Cardiac fibroblast (primary cell): Measurements from ENCODE around the gene FHIP1B.

Experiments used
- DNase-seq, 2 donors: peaks; one replicate each; pipeline versions ENCODE4 v3.0.0 to v3.0.0-alpha.2; 2010; ENCODE audit warnings: low read depth in 2 of 2
- H3K4me3 ChIP-seq, 2 donors: replicated peaks in 1 of 2; 1 replicate in 1 of 2; 2 replicates in 1 of 2; pipeline ENCODE4 v1.5.1; 2011; ENCODE audit warnings: low read depth in 2 of 2, low read length in 2 of 2, mild to moderate bottlenecking in 2 of 2, moderate library complexity in 1 of 2
- TF ChIP-seq, protein P1 (sequence below): IDR thresholded peaks from one replicate; pipeline ENCODE4 v1.5.1; 2011; ENCODE audit warnings: low read depth, mild to moderate bottlenecking, low read length, inconsistent platforms

FHIP1B gene

DNA sequence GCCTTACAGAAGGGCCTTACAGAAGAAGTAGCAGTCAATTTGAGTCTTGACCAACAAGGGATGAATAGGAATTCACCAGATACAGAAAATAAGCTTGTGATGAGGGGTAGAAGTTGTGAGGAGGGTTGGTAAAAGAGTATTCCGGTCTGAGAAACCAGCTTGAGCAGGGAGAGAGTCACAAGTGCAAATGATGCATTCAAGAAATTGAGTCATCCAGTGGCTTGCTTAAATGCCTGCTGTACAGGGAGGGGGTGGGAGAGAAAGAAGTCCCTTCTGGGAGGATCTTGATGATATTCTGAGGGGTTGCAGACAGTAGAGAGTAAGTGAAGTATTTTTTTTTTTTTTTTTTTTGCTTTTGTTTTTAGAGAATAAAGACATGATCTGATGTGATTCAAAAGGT, 34.4 kb upstream of the FHIP1B start:
- TF ChIP-seq, protein P1, sequence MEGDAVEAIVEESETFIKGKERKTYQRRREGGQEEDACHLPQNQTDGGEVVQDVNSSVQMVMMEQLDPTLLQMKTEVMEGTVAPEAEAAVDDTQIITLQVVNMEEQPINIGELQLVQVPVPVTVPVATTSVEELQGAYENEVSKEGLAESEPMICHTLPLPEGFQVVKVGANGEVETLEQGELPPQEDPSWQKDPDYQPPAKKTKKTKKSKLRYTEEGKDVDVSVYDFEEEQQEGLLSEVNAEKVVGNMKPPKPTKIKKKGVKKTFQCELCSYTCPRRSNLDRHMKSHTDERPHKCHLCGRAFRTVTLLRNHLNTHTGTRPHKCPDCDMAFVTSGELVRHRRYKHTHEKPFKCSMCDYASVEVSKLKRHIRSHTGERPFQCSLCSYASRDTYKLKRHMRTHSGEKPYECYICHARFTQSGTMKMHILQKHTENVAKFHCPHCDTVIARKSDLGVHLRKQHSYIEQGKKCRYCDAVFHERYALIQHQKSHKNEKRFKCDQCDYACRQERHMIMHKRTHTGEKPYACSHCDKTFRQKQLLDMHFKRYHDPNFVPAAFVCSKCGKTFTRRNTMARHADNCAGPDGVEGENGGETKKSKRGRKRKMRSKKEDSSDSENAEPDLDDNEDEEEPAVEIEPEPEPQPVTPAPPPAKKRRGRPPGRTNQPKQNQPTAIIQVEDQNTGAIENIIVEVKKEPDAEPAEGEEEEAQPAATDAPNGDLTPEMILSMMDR: no peak
- DNase-seq: peak in 1 of 2 donors; percentile 16

DNA sequence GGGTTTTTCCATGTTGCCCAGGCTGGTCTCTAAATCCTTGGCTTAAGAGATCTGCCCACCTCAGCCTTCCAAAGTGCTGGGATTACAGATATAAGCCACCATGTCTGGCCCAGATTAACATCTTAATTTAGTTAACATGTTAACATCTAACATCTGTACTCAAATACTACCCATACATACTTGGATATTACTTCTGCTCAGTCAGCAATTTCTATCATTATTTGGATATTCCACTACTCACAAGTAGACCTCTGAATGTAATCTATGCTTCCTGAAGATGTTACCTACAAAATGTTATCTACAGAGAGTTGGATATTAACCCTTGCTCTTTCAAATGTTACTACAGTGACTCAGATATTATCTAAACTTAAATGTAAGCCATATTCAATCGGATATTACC, 29.2 kb upstream of the FHIP1B start:
- no peak overlapping the region for H3K4me3 ChIP-seq
- TF ChIP-seq, protein P1: no peak
- DNase-seq: no peak

More for the DNA sequence above, 34.4 kb upstream of the FHIP1B start:
- H3K4me3 ChIP-seq: no peak overlapping the region

DNA sequence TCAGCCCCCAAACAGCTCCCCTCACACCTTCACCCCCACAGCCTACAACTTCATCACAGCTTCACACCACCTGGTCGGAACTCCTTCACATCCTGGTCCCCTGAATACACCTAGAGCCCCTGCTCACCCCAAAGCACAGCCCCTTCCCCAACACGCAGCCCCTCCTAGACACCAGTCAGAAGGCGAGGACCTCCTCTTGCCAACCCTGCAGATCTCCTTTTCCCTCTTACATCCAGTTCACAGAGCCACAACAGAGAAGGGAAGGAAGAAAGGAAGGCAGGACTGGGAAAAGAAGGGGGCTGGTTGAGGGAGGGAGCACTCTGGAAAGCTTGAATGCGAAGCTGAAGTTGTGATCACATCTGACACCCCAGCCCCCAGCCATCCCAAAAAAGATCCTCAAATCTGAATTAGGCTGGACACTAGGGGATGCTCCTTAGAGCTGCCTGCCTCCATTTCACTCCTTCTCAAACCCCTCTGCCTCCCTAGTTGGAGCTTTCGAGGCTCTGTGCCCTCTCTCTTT, 25.8 kb upstream of the FHIP1B start:
- no peak overlapping the region for H3K4me3 ChIP-seq
- no peak for DNase-seq
- TF ChIP-seq, protein P1: no peak

DNA sequence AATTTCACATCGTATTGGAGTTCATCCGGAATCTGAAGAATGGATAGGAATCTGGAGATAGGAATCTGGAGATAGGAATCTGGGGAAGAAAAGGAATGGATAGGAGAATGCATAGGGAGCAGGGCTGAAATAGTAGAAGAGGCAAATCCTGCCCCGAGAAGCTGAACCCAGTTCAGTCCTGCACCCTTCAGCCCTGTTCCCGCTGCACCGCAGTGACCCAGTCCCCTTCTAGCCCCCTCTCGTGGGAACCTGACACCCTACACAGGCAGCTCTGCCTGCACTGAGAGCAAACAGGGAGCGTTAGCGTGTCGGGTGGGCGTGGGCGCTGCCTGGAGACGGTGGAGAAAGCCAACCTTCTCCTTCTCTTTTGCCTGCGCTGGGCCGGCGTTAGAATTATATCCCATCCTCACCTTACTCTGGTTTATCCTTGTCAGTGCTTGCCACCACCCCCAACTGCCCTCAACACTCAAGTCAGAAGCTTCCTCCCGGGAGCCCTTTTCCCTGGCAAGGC, 24.2 kb upstream of the FHIP1B start:
- DNase-seq: peak in 1 of 2 donors; percentile 8
- TF ChIP-seq, protein P1: no peak
- H3K4me3 ChIP-seq: no peak overlapping the region

DNA sequence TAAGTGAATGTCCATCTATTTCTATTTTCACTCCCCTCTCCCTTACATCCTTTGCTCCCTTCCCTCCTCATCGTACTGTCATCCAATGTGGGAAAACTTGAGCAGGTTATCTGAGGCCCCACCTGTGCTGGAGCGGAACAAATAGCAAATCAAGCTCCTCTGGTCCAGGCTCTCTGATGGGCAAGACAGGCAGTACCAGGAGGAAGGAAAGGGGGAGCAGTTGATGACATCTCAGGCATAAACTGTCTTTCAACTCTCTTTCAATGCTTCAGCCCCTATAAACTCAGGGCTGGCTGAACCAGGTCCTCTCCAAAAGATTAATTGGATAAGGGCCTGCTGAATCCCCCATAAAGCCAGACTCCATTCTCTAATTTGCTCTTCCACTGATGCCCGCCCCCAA, 23.7 kb upstream of the FHIP1B start:
- TF ChIP-seq, protein P1: no peak
- no peak overlapping the region for H3K4me3 ChIP-seq
- DNase-seq: no peak

DNA sequence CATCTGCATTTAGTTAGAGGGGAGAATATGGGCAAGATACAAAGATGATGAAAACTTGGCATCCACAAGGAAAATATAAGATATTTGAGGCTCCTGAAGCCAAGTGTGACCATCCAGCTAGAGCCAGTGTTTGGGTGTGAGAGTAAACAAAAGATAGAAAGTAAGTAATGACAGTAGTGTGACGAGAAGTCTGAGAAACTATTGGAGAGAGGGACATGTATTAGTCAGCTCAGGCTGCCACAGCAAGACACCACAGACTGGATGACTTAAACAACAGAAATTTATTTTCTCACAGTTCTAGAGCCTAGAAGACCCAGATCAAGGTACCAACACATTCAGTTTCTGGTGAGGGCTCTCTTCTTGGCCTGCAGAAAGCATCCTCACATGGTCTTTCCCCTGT, 18.8 kb upstream of the FHIP1B start:
- TF ChIP-seq, protein P1: no peak
- no peak overlapping the region for H3K4me3 ChIP-seq
- DNase-seq: no peak

DNA sequence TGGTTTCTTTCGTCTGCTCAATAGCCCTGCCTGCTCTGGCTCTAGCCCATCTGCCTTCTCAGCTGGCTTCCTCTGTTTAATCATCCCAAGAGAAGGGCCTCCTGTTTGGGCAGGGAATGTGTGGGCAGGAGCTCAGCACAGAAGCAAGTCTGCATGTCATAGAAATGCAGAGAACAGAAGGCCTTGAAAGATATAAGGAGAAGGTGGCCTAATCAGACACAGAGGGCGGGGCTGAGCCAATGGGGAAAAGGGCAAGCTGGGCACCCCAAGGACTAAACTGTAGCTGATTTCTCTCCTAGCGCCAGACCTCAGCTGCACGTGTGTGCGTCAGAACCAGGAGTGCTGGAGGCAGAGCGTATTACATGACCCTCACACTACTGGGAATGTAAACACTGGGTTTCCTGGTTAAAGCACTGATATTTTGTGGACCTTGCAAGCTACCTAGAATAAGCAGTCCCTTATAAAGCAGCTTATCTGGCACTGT, 17.6 kb upstream of the FHIP1B start:
- TF ChIP-seq, protein P1: no peak
- peak in 1 of 2 donors; percentile 73 for DNase-seq
- H3K4me3 ChIP-seq: no peak overlapping the region
